K562 (cell line): ENCODE data around the gene SNX30. TPM values are rescaled to one million over a fixed set of nuclear protein-coding genes. Genes with fewer than 3 reads are reported as not detected.
A peak's percentile ranks its signal among the peaks of the same experiment; 100 is the strongest.

Experiments
- ATAC-seq: fragments of 200-7000 bp; cut with Tn5 transposase; 3 replicates; pipeline ENCODE4 v1.9.1; 2020; ENCODE audit warnings: moderate library complexity
- BruUV-seq: library from RNA; stranded (reverse); fragments of 400-500 nt; replicated peaks from 2 replicates; lab custom pipeline; 2021; lab: Mats Ljungman, UMichigan
- CTCF ChIA-PET: fragments of 300-600 bp; formaldehyde crosslinking; extraction: SDS; loops from one replicate; lab custom pipeline; 2021; ENCODE audit warnings: low intra/inter-chr PET ratio; lab: Yijun Ruan, JAX
- POLR2A ChIA-PET: fragments of 300-600, 350-650 bp; sonication (Branson Sonifier 250); formaldehyde crosslinking; extraction: SDS; loops from one replicate; lab custom pipeline; 2021; ENCODE audit warnings: antibody characterized with exemption, inconsistent platforms; lab: Yijun Ruan, JAX
- DNase-seq, 4 experiments: peaks; one replicate each; pipeline versions ENCODE4 v3.0.0 to v3.0.0-alpha.2; 2011 to 2018; ENCODE audit warnings: low spot score in 3 of 4, mixed read lengths in 3 of 4; ENCODE audit errors: extremely low read depth in 1 of 4
- FAIRE-seq: peaks from 2 replicates; lab custom pipeline; 2011; peaks lifted over from hg19 to GRCh38; lab: Jason Lieb, UNC
- H2AFZ ChIP-seq: 2 replicates; pipeline ENCODE4 v1.6.0; 2011; ENCODE audit warnings: low read depth, low read length, control low read depth, inconsistent platforms
- H3K27ac ChIP-seq: fragments of 200-600 bp; 3 replicates; pipeline ENCODE4 v1.8.0; 2011; ENCODE audit warnings: low read depth, mild to moderate bottlenecking, control low read depth, inconsistent platforms, low read length, moderate library complexity, mixed read lengths; ENCODE audit errors: extremely low read depth
- H3K27me3 ChIP-seq, 2 experiments: fragments of 300-600 bp in 1 of 2; 2 replicates in 1 of 2; 3 replicates in 1 of 2; pipeline versions ENCODE4 v1.6.0 to v1.8.0; 2011; ENCODE audit warnings: inconsistent platforms in 2 of 2, low read length in 2 of 2, mild to moderate bottlenecking in 1 of 2, mixed read lengths in 1 of 2, moderate library complexity in 1 of 2; ENCODE audit not compliant: control insufficient read depth in 2 of 2, insufficient read depth in 2 of 2
- H3K36me3 ChIP-seq: fragments of 300-600 bp; 3 replicates; pipeline ENCODE4 v1.8.0; 2011; ENCODE audit warnings: mild to moderate bottlenecking, low read length, inconsistent platforms; ENCODE audit not compliant: control insufficient read depth, insufficient read depth
- H3K4me1 ChIP-seq, 2 experiments: fragments of 200-600 bp in 1 of 2; replicated peaks in 1 of 2; 2 replicates in 1 of 2; 3 replicates in 1 of 2; pipeline versions ENCODE4 v1.5.1 to v1.8.0; 2011; ENCODE audit warnings: inconsistent platforms in 2 of 2, low read length in 2 of 2, mild to moderate bottlenecking in 1 of 2, mixed read lengths in 1 of 2, moderate library complexity in 1 of 2; ENCODE audit not compliant: control insufficient read depth in 2 of 2, insufficient read depth in 2 of 2
- H3K4me2 ChIP-seq: 2 replicates; pipeline ENCODE4 v1.6.1; 2011; ENCODE audit warnings: low read length, control low read depth, inconsistent platforms, mixed read lengths; ENCODE audit not compliant: insufficient read depth
- H3K4me3 ChIP-seq: fragments of 200-600 bp; sonication (generic), shearing (Covaris generic); 2 replicates; pipeline ENCODE4 v1.5.1; 2016; ENCODE audit warnings: control low read depth, inconsistent platforms
- H3K79me2 ChIP-seq: fragments of 200-600 bp; 3 replicates; pipeline ENCODE4 v1.8.0; 2011; ENCODE audit warnings: low read length, inconsistent platforms; ENCODE audit not compliant: control insufficient read depth, insufficient read depth
- H3K9ac ChIP-seq, 2 experiments: 2 replicates each; pipeline versions ENCODE4 v1.6.0 to v1.6.1; 2011; ENCODE audit warnings: low read depth in 2 of 2, low read length in 2 of 2, control low read depth in 1 of 2, inconsistent platforms in 1 of 2, mild to moderate bottlenecking in 1 of 2, mixed read lengths in 1 of 2; ENCODE audit not compliant: insufficient read depth in 1 of 2
- H3K9me1 ChIP-seq: one replicate; pipeline ENCODE4 v1.6.0; 2011; ENCODE audit warnings: inconsistent platforms, mild to moderate bottlenecking, low read length, moderate library complexity; ENCODE audit not compliant: control insufficient read depth, insufficient read depth
- H3K9me3 ChIP-seq: replicated peaks from 2 replicates; pipeline ENCODE4 v1.5.1; 2011; ENCODE audit warnings: low read depth, low read length, inconsistent platforms; ENCODE audit not compliant: control insufficient read depth, insufficient read depth
- H4K20me1 ChIP-seq: replicated peaks from 2 replicates; pipeline ENCODE4 v1.6.1; 2011; ENCODE audit warnings: low read length, inconsistent platforms, mixed read lengths; ENCODE audit not compliant: control insufficient read depth, insufficient read depth
- FOXJ2 ChIP-seq: fragments of 200-800 bp; sonication (Bioruptor generic); IDR thresholded peaks from 2 replicates; pipeline ENCODE4 v1.6.1; 2016; ENCODE audit warnings: missing genetic modification characterization, missing compliant biosample characterization
- LARP7 ChIP-seq: fragments of 450-650 bp; IDR thresholded peaks from 2 replicates; pipeline ENCODE4 v1.6.1; 2016
- PRDM10 ChIP-seq: fragments of 450-650 bp; IDR thresholded peaks from 2 replicates; pipeline ENCODE4 v1.6.1; 2018; ENCODE audit not compliant: partially characterized antibody
- SMARCB1 ChIP-seq: IDR thresholded peaks from 2 replicates; pipeline ENCODE4 v1.6.1; 2011; ENCODE audit warnings: improper control_type of control experiment, low read depth; ENCODE audit not compliant: insufficient read length
- THAP12 ChIP-seq: fragments of 250-450 bp; sonication (Bioruptor Pico); IDR thresholded peaks from 2 replicates; pipeline ENCODE4 v1.9.0; 2021; ENCODE audit warnings: mild to moderate bottlenecking, inconsistent platforms
- ZFP91 ChIP-seq: sonication (generic); formaldehyde crosslinking; IDR thresholded peaks from 2 replicates; pipeline ENCODE4 v1.8.0; 2022; ENCODE audit warnings: mild to moderate bottlenecking, missing genetic modification reagents
- ZNF583 ChIP-seq: fragments of 250-450 bp; sonication (Bioruptor Pico); IDR thresholded peaks from 2 replicates; pipeline ENCODE4 v1.4.0; 2020
- WGBS: fragments of 100-300 bp; shearing (Covaris generic); methylation state at CpG from one replicate; pipeline ENCODE4 v1.1.6; 2016; ENCODE audit warnings: low coverage, mixed read lengths; ENCODE audit not compliant: insufficient coverage; ENCODE audit errors: missing lambda C conversion rate; 5-methylcytosine and 5-hydroxymethylcytosine counted together
- in situ Hi-C: fragments of 300-500 bp; cut with MboI; formaldehyde crosslinking; loops from 4 replicates; pipeline ENCODE4 v1.15.0; 2018; ENCODE audit warnings: inconsistent platforms, mixed read lengths
- intact Hi-C: fragments of 100-400 bp; cut with micrococcal nuclease; formaldehyde crosslinking; loops from 2 replicates; pipeline ENCODE4 v1.14.2; 2022
- polyA plus RNA-seq, 8 experiments: library from polyadenylated mRNA; depleted of rRNA in 4 of 8; stranded (reverse) in 5 of 8; unstranded in 3 of 8; fragments of >200 nt; fragmentation: Nextera tagmentation in 2 of 8; fragmentation: Illumina TruSeq in 1 of 8; extraction: Ambion mirVana in 2 of 8; extraction: Trizol in 1 of 8; gene quantifications; 2 replicates each; pipeline versions ENCODE4 v1.2.1 to v1.2.3, GENCODE V29; 2011 to 2014; ENCODE audit warnings: inconsistent platforms in 1 of 8, missing spikeins in 1 of 8
- total RNA-seq, 7 experiments: library from RNA; depleted of rRNA in 6 of 7; stranded (reverse); fragments of >200 nt in 6 of 7; fragmentation: Illumina TruSeq in 2 of 7; extraction: Trizol in 2 of 7; gene quantifications; 2 replicates each; pipeline versions ENCODE4 v1.2.1 to v1.2.3, GENCODE V29; 2011 to 2021; ENCODE audit warnings: low replicate concordance in 1 of 7

Gene SNX30
- total and polyA plus RNA-seq, 9 of the 15 experiments (the other 6 are each of a cell fraction or from before 2014, with no cell fraction given), result 0.76 to 5.9 (median 3.3) TPM

GRCh38 chr9:112757940-112758339 is 7.4 kb downstream of the SNX30 start:
- CTCF ChIA-PET, result no interaction called here
- POLR2A ChIA-PET, result interaction anchor here (0.6 kb wide), 1 partner anchor 17 kb away, joined by 3 read pairs; no protein-coding TSS in a partner anchor
- Histone ChIP-seq H3K27ac (no peak overlapping the region), H3K9me3 (no peaks in the 10 kb centered on the region), H3K4me3 (no peak overlapping the region), H3K9ac (no peak overlapping the region), H3K79me2 (no peaks in the 10 kb centered on the region), H4K20me1 (peaks cover 7% of the 10 kb centered on the region; the same call in 1 of the 2 replicates), H3K4me2 (no peak overlapping the region), H3K27me3 (no peaks in the 10 kb centered on the region), H2AFZ (0 out of 2 replicates have a peak overlapping the region, but pooled peaks have one; percentile 1), H3K9me1 (no peaks in the 10 kb centered on the region), H3K4me1 (peaks cover 4 to 15% of the 10 kb centered on the region in 2 experiments; a peak in 3 of 5 replicates), H3K36me3 (no peaks in the 10 kb centered on the region)
- no peak for DNase-seq
- FAIRE-seq, result no peak
- no peak for ATAC-seq
- intact Hi-C loops, result no loop called here
- TF ChIP-seq ZFP91 (CRISPR knock-in tag), result no peak
- no peak for TF ChIP-seq THAP12 (CRISPR knock-in tag)
- no peak for TF ChIP-seq SMARCB1
- TF ChIP-seq FOXJ2 (tag), result no peak
- TF ChIP-seq LARP7, result no peak
- peak; percentile 19 for TF ChIP-seq PRDM10
- no peak for TF ChIP-seq ZNF583 (CRISPR knock-in tag)
- in situ Hi-C loops, result no loop called here
- no TSS peak for BruUV-seq
- WGBS, result 22% methylated on average over 2 of the region's 2 CpGs
